Measurements from ENCODE around the gene ZNHIT6. TPM values are rescaled to one million over a fixed set of nuclear protein-coding genes. Genes with fewer than 3 reads are reported as not detected.

Gene ZNHIT6
- total and polyA plus RNA-seq, 2 donors (not counting 3 experiments of a cell fraction or from before 2014, with no cell fraction given) = 7.3 to 18.8 TPM

DNA sequence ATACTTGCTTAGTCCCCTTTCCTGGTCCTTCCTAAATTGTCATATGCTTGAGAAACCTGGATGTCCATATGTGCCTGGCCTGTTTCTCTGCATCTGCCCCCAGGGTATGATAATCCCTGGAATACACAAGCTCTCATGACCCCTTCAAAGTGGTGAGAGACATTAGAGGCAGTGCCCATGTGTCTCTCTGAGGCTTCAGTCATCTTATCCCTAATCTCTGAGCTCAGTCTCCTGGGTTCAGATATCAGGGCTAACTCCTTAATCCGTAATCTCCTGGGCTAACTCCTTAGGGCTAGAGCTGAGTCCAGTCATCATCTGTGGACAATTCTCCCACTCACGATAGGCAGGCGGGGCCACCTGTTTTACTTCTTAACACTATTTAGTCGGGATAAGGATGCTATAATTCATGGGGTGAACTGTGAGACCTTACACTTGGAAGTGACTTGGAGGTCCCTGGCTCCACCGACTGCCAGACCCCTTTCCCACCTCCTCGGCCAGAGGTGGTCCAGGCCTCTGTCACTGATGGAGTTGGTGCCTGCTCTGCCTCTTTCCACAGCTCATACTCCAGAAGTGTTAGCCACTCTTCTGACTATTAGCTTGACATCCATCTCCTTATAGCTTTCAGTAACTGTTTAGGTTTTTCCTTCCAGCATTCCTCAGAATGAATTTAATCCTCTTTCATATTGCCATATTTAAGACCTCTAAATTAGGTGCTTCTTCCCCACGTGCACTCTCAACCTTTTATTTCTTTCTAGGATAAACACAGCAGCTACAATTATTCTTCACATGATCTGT, 105.0 kb downstream of the ZNHIT6 start:
- Histone ChIP-seq H3K4me1 (ENCODE audit: control insufficient read depth, extremely low read depth, insufficient read depth, low read length) (peaks cover 23% of the 10 kb centered on the region), H4K20me1 (replicated peaks; ENCODE audit: control insufficient read depth, extremely low read depth, insufficient read depth, low read length) (no peaks in the 10 kb centered on the region), H3K9me3 (replicated peaks; ENCODE audit: control insufficient read depth, insufficient read depth, low read length) (no peaks in the 10 kb centered on the region), H3K36me3 (ENCODE audit: control insufficient read depth in 2 of 2, extremely low read depth in 1 of 2, insufficient read depth in 2 of 2, low read length in 2 of 2) (no peaks in the 10 kb centered on the region), H3K4me3 (replicated peaks in 1 of 3; ENCODE audit: insufficient read depth in 1 of 3, low read depth in 1 of 3, low read length in 3 of 3) (no peak overlapping the region), H3K9ac (replicated peaks; ENCODE audit: extremely low read depth, insufficient read depth, low read length) (no peak overlapping the region), H3K4me2 (ENCODE audit: insufficient read depth, low read length) (no peak overlapping the region), H3K9me1 (replicated peaks; ENCODE audit: control insufficient read depth, extremely low read depth, insufficient read depth, low read length) (no peaks in the 10 kb centered on the region), H2AFZ (ENCODE audit: low read depth, low read length) (no peak overlapping the region), H3K27ac (ENCODE audit: insufficient read depth, low read depth, low read length) (no peak overlapping the region), H3K79me2 (ENCODE audit: control insufficient read depth, insufficient read depth, low read length) (no peaks in the 10 kb centered on the region), H3K27me3 (ENCODE audit: control insufficient read depth in 2 of 2, insufficient read depth in 2 of 2, low read length in 2 of 2) (no peaks in the 10 kb centered on the region)
- dilution Hi-C loops (cut with MboI; ENCODE audit: extremely low pct_ligation_motif_present, low sequenced_read_pairs) = no loop called here
- intact Hi-C loops (cut with micrococcal nuclease) = no loop called here
- FAIRE-seq (no peak), DNase-seq (ENCODE audit: low read depth, low spot score) (no peak)
- ChIA-PET CTCF (interaction anchor here (0.9 to 1.6 kb wide), 3 partner anchors 9 to 89 kb away, joined by 3 to 8 read pairs (median 5); no protein-coding TSS in a partner anchor), POLR2A (interaction anchor here (1.0 kb wide), 1 partner anchor 19 kb away, joined by 4 read pairs; no protein-coding TSS in a partner anchor)
- TF ChIP-seq, protein P1, sequence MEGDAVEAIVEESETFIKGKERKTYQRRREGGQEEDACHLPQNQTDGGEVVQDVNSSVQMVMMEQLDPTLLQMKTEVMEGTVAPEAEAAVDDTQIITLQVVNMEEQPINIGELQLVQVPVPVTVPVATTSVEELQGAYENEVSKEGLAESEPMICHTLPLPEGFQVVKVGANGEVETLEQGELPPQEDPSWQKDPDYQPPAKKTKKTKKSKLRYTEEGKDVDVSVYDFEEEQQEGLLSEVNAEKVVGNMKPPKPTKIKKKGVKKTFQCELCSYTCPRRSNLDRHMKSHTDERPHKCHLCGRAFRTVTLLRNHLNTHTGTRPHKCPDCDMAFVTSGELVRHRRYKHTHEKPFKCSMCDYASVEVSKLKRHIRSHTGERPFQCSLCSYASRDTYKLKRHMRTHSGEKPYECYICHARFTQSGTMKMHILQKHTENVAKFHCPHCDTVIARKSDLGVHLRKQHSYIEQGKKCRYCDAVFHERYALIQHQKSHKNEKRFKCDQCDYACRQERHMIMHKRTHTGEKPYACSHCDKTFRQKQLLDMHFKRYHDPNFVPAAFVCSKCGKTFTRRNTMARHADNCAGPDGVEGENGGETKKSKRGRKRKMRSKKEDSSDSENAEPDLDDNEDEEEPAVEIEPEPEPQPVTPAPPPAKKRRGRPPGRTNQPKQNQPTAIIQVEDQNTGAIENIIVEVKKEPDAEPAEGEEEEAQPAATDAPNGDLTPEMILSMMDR (IDR thresholded peaks at IDR 0.05; ENCODE audit: extremely low read depth in 1 of 2, insufficient read depth in 1 of 2, low read depth in 1 of 2, low read length in 2 of 2) = no peak
- BruUV-seq (replicated peaks) = no TSS peak

DNA sequence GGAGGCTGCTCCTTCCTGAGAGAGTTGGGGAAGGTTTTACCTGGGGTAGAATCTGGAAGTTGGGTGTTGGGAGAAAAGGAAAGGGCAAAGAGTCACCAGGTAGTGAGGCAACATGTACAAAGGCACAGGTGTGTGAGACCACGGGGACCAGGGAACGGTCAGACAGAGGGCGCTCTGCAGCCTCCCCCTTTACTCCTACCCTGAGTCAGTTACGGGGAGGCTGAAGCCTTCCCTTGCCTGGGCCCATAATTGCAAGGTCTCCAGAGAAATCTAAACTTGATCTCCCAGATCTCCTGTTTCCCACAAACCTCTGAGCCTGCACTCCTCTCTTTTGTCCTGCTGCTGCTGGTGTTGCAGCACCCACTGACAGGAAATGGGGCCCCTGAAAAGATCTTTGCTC, 105.7 kb downstream of the ZNHIT6 start:
- intact Hi-C loops (cut with micrococcal nuclease) = no loop called here
- BruUV-seq (replicated peaks) = no TSS peak
- CTCF ChIA-PET = no interaction called here

More for the DNA sequence above, 105.7 kb downstream of the ZNHIT6 start:
- Histone ChIP-seq H3K27me3 (ENCODE audit: control insufficient read depth in 2 of 2, insufficient read depth in 2 of 2, low read length in 2 of 2) (no peaks in the 10 kb centered on the region), H3K79me2 (ENCODE audit: control insufficient read depth, insufficient read depth, low read length) (no peaks in the 10 kb centered on the region), H4K20me1 (replicated peaks; ENCODE audit: control insufficient read depth, extremely low read depth, insufficient read depth, low read length) (no peaks in the 10 kb centered on the region), H3K27ac (ENCODE audit: insufficient read depth, low read depth, low read length) (no peak overlapping the region), H3K4me1 (ENCODE audit: control insufficient read depth, extremely low read depth, insufficient read depth, low read length) (peaks cover 16% of the 10 kb centered on the region), H3K4me3 (replicated peaks in 1 of 3; ENCODE audit: insufficient read depth in 1 of 3, low read depth in 1 of 3, low read length in 3 of 3) (no peak overlapping the region), H3K36me3 (ENCODE audit: control insufficient read depth in 2 of 2, extremely low read depth in 1 of 2, insufficient read depth in 2 of 2, low read length in 2 of 2) (no peaks in the 10 kb centered on the region), H3K9me3 (replicated peaks; ENCODE audit: control insufficient read depth, insufficient read depth, low read length) (no peaks in the 10 kb centered on the region), H3K9ac (replicated peaks; ENCODE audit: extremely low read depth, insufficient read depth, low read length) (no peak overlapping the region), H2AFZ (ENCODE audit: low read depth, low read length) (no peak overlapping the region), H3K4me2 (ENCODE audit: insufficient read depth, low read length) (no peak overlapping the region), H3K9me1 (replicated peaks; ENCODE audit: control insufficient read depth, extremely low read depth, insufficient read depth, low read length) (no peaks in the 10 kb centered on the region)
- FAIRE-seq (no peak), DNase-seq (ENCODE audit: low read depth, low spot score) (no peak)
- dilution Hi-C loops (cut with MboI; ENCODE audit: extremely low pct_ligation_motif_present, low sequenced_read_pairs) = no loop called here
- TF ChIP-seq POLR2AphosphoS5 (IDR thresholded peaks at IDR 0.05; ENCODE audit: insufficient read depth, low read depth, low read length) (no peak), MYC (IDR thresholded peaks at IDR 0.05; ENCODE audit: low read depth, low read length) (no peak), EZH2 (IDR thresholded peaks at IDR 0.05; ENCODE audit: borderline replicate concordance, low read depth, low read length, severe bottlenecking) (no peak), POLR2A (IDR thresholded peaks at IDR 0.05; ENCODE audit: low read depth, low read length) (no peak), JUN (IDR thresholded peaks at IDR 0.05; ENCODE audit: borderline replicate concordance, insufficient read depth, insufficient read length, low read depth) (no peak)
- TF ChIP-seq, protein P2, sequence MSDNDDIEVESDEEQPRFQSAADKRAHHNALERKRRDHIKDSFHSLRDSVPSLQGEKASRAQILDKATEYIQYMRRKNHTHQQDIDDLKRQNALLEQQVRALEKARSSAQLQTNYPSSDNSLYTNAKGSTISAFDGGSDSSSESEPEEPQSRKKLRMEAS (IDR thresholded peaks at IDR 0.05; ENCODE audit: insufficient read depth, insufficient read length) = no peak
- POLR2A ChIA-PET = no interaction called here
